ENCODE data around the gene PID1. TPM values are rescaled to one million over a fixed set of nuclear protein-coding genes. Genes with fewer than 3 reads are reported as not detected.

PID1 gene
- total RNA-seq, 1 donor from 2014 or later, result not detected

- ChIA-PET CTCF (no interaction called here), POLR2A (no interaction called here)
- TF ChIP-seq CTCF (IDR thresholded peaks at IDR 0.05), result no peak
- DNase-seq, result no peak
- peaks cover 23% of the 10 kb centered on the region for H3K27me3 Mint-ChIP-seq
- intact Hi-C loops (cut with micrococcal nuclease), result no loop called here
- H3K36me3 Mint-ChIP-seq (ENCODE audit: low read depth), result no peaks in the 10 kb centered on the region
- H3K4me3 Mint-ChIP-seq, result no peak overlapping the region
- ATAC-seq (ENCODE audit: low read depth), result no peak
- peaks cover 2% of the 10 kb centered on the region for H3K9me3 Mint-ChIP-seq
- H3K27ac Mint-ChIP-seq, result no peak overlapping the region
- H3K4me1 Mint-ChIP-seq, result no peaks in the 10 kb centered on the region
These were observed 4.0 kb downstream of the PID1 start for GRCh38 chr2:229267080-229267479.

GRCh38 chr2:229265727-229266126 lies 5.4 kb downstream of the PID1 start:
- H3K9me3 Mint-ChIP-seq, result peaks cover 6% of the 10 kb centered on the region
- intact Hi-C loops (cut with micrococcal nuclease), result no loop called here
- H3K27ac Mint-ChIP-seq, result no peak overlapping the region
- ChIA-PET CTCF (no interaction called here), POLR2A (no interaction called here)
- no peaks in the 10 kb centered on the region for H3K36me3 Mint-ChIP-seq (ENCODE audit: low read depth)
- no peak for TF ChIP-seq CTCF (IDR thresholded peaks at IDR 0.05)
- H3K4me1 Mint-ChIP-seq, result no peaks in the 10 kb centered on the region
- peaks cover 16% of the 10 kb centered on the region for H3K27me3 Mint-ChIP-seq
- no peak for DNase-seq
- no peak overlapping the region for H3K4me3 Mint-ChIP-seq
- no peak for ATAC-seq (ENCODE audit: low read depth)

- intact Hi-C loops (cut with micrococcal nuclease), result no loop called here
- TF ChIP-seq CTCF (IDR thresholded peaks at IDR 0.05), result no peak
- ChIA-PET POLR2A (no interaction called here), CTCF (no interaction called here)
- Mint-ChIP-seq H3K27me3 (no peaks in the 10 kb centered on the region), H3K9me3 (peaks cover 8% of the 10 kb centered on the region), H3K36me3 (ENCODE audit: low read depth) (no peaks in the 10 kb centered on the region), H3K4me1 (no peaks in the 10 kb centered on the region), H3K4me3 (no peak overlapping the region), H3K27ac (no peak overlapping the region)
- ATAC-seq (ENCODE audit: low read depth), result no peak
- DNase-seq, result no peak
These were observed 9.5 kb downstream of the PID1 start for GRCh38 chr2:229261599-229261998.

- CTCF ChIA-PET, result no interaction called here
- intact Hi-C loops (cut with micrococcal nuclease), result no loop called here
- Mint-ChIP-seq H3K4me3 (no peak overlapping the region), H3K27me3 (no peaks in the 10 kb centered on the region), H3K4me1 (no peaks in the 10 kb centered on the region), H3K27ac (no peak overlapping the region), H3K9me3 (peaks cover 8% of the 10 kb centered on the region), H3K36me3 (ENCODE audit: low read depth) (no peaks in the 10 kb centered on the region)
- DNase-seq (no peak), ATAC-seq (ENCODE audit: low read depth) (no peak)
- TF ChIP-seq CTCF (IDR thresholded peaks at IDR 0.05), result no peak
- POLR2A ChIA-PET, result no interaction called here
These were observed 10.0 kb downstream of the PID1 start for GRCh38 chr2:229261076-229261475.

GRCh38 chr2:229257985-229258384 lies 13.1 kb downstream of the PID1 start:
- intact Hi-C loops (cut with micrococcal nuclease), result no loop called here

More at GRCh38 chr2:229257985-229258384, 13.1 kb downstream of the PID1 start:
- no peak for DNase-seq
- no peaks in the 10 kb centered on the region for H3K27me3 Mint-ChIP-seq
- no peak overlapping the region for H3K4me3 Mint-ChIP-seq
- ChIA-PET POLR2A (no interaction called here), CTCF (no interaction called here)
- no peak for ATAC-seq (ENCODE audit: low read depth)
- H3K36me3 Mint-ChIP-seq (ENCODE audit: low read depth), result no peaks in the 10 kb centered on the region
- H3K4me1 Mint-ChIP-seq, result no peaks in the 10 kb centered on the region
- peaks cover 6% of the 10 kb centered on the region for H3K9me3 Mint-ChIP-seq
- no peak for TF ChIP-seq CTCF (IDR thresholded peaks at IDR 0.05)
- no peak overlapping the region for H3K27ac Mint-ChIP-seq

Data from activated B cell treated with CpG ODN at 0.5 μM for 24 hours (primary cell).